KBM-7 (cell line): ENCODE measurements around the gene CLDN7.

Experiments used
- DNase-seq: peaks from one replicate; pipeline ENCODE4 v3.0.0-alpha.2; 2015
- in situ Hi-C: fragments of 300-500 bp; cut with MboI; formaldehyde crosslinking; loops from 2 replicates; pipeline ENCODE4 v1.14.3; 2020; ENCODE audit warnings: low sequenced_read_pairs, low pct_unique_long_range_greater_than_20kb, mixed read lengths

Gene CLDN7

DNA sequence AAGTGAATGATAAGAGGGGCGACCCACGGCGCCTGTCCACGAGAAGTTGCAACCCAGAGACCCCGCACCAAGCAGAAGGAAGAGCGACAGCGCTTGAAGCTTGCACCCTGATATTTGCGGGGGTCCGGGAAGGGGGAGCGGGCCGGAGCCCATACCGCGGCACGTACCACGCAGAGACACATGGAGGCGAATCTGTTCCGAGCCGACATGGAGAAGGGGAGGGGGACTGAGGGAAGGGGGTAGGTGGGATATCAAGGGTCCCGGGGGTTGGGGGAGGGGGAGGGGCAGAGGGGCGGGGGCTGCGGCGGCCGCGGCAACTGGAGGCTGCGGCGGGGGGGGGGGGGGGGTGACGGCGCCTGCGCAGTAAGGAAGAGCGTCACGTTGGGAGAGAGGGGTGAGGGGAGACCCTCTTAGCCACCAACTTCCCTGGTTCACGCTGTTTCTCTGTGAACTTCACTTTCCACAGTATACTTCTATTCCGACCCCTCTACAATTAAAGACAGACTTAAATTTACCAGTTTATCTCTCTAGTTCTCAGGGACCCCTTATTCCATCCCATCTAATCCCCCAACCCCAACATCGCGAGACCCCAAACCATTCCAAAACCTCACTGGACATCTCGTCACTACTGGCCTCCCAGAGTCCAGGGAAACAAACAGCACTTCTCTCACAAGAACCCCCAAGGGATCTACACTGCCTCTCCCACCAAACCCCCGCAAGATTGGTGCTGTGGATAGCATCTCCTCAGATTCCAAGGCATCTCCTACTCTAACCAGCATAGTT lies 50.6 kb downstream of the CLDN7 start:
- DNase-seq = no peak
- in situ Hi-C loops = no loop called here
